MM.1S (cell line): Measurements from ENCODE around the gene ENDOU.

Experiments
- CTCF ChIP-seq: fragments of 300-600 bp; sonication (generic); IDR thresholded peaks from 2 replicates; pipeline ENCODE4 v1.5.1; 2016; ENCODE audit warnings: antibody characterized with exemption, low read length, mixed read lengths
- EZH2 ChIP-seq: fragments of 300-600 bp; sonication (generic); optimal IDR thresholded peaks from 2 replicates; pipeline ENCODE3; 2017; ENCODE audit warnings: low read depth, mild to moderate bottlenecking, antibody characterized with exemption, low read length, mixed read lengths

GRCh38 chr12:47744778-47745436 lies 19.6 kb upstream of the ENDOU start:
- TF ChIP-seq CTCF (no peak), EZH2 (no peak)
